ENCODE data around the gene TMOD1.

The TMOD1 gene

GRCh38 chr9:97512966-97513560 is 11.6 kb downstream of the TMOD1 start:
- in situ Hi-C loops (cut with HindIII; ENCODE audit: low pct_unique_long_range_greater_than_20kb, low sequenced_read_pairs): no loop called here
- no peak for TF ChIP-seq JUND (IDR thresholded peaks at IDR 0.05; ENCODE audit: low read depth)
- no peak for DNase-seq (ENCODE audit: low read depth in 1 of 2, low spot score in 1 of 2)

GRCh38 chr9:97514531-97514930 is 13.1 kb downstream of the TMOD1 start:
- no peak for DNase-seq (ENCODE audit: low read depth in 1 of 2, low spot score in 1 of 2)
- no peak for TF ChIP-seq JUND (IDR thresholded peaks at IDR 0.05; ENCODE audit: low read depth)
- in situ Hi-C loops (cut with HindIII; ENCODE audit: low pct_unique_long_range_greater_than_20kb, low sequenced_read_pairs): no loop called here

GRCh38 chr9:97515662-97516061 is 14.2 kb downstream of the TMOD1 start:
- in situ Hi-C loops (cut with HindIII; ENCODE audit: low pct_unique_long_range_greater_than_20kb, low sequenced_read_pairs): no loop called here
- no peak for DNase-seq (ENCODE audit: low read depth in 1 of 2, low spot score in 1 of 2)
- no peak for TF ChIP-seq JUND (IDR thresholded peaks at IDR 0.05; ENCODE audit: low read depth)

GRCh38 chr9:97516111-97516510 is 14.6 kb downstream of the TMOD1 start:
- TF ChIP-seq JUND (IDR thresholded peaks at IDR 0.05; ENCODE audit: low read depth): no peak
- in situ Hi-C loops (cut with HindIII; ENCODE audit: low pct_unique_long_range_greater_than_20kb, low sequenced_read_pairs): no loop called here
- DNase-seq (ENCODE audit: low read depth in 1 of 2, low spot score in 1 of 2): no peak

GRCh38 chr9:97517331-97518089 is 16.0 kb downstream of the TMOD1 start:
- TF ChIP-seq JUND (IDR thresholded peaks at IDR 0.05; ENCODE audit: low read depth): no peak
- DNase-seq (ENCODE audit: low read depth in 1 of 2, low spot score in 1 of 2): no peak
- in situ Hi-C loops (cut with HindIII; ENCODE audit: low pct_unique_long_range_greater_than_20kb, low sequenced_read_pairs): no loop called here

GRCh38 chr9:97518166-97518908 is 16.9 kb downstream of the TMOD1 start:
- in situ Hi-C loops (cut with HindIII; ENCODE audit: low pct_unique_long_range_greater_than_20kb, low sequenced_read_pairs): no loop called here
- no peak for TF ChIP-seq JUND (IDR thresholded peaks at IDR 0.05; ENCODE audit: low read depth)
- no peak for DNase-seq (ENCODE audit: low read depth in 1 of 2, low spot score in 1 of 2)

GRCh38 chr9:97518909-97519307 is 17.4 kb downstream of the TMOD1 start:
- no peak for TF ChIP-seq JUND (IDR thresholded peaks at IDR 0.05; ENCODE audit: low read depth)
- in situ Hi-C loops (cut with HindIII; ENCODE audit: low pct_unique_long_range_greater_than_20kb, low sequenced_read_pairs): no loop called here
- peak; percentile 27 to 49 for DNase-seq (ENCODE audit: low read depth in 1 of 2, low spot score in 1 of 2)

- in situ Hi-C loops (cut with HindIII; ENCODE audit: low pct_unique_long_range_greater_than_20kb, low sequenced_read_pairs): no loop called here
- DNase-seq (ENCODE audit: low read depth in 1 of 2, low spot score in 1 of 2): no peak
- no peak for TF ChIP-seq JUND (IDR thresholded peaks at IDR 0.05; ENCODE audit: low read depth)
Measured at GRCh38 chr9:97519441-97519970, 18.0 kb downstream of the TMOD1 start.

GRCh38 chr9:97521576-97522333 is 20.3 kb downstream of the TMOD1 start:
- DNase-seq (ENCODE audit: low read depth in 1 of 2, low spot score in 1 of 2): no peak
- no peak for TF ChIP-seq JUND (IDR thresholded peaks at IDR 0.05; ENCODE audit: low read depth)
- in situ Hi-C loops (cut with HindIII; ENCODE audit: low pct_unique_long_range_greater_than_20kb, low sequenced_read_pairs): no loop called here

GRCh38 chr9:97524424-97524823 is 23.0 kb downstream of the TMOD1 start:
- no peak for DNase-seq (ENCODE audit: low read depth in 1 of 2, low spot score in 1 of 2)
- in situ Hi-C loops (cut with HindIII; ENCODE audit: low pct_unique_long_range_greater_than_20kb, low sequenced_read_pairs): no loop called here
- no peak for TF ChIP-seq JUND (IDR thresholded peaks at IDR 0.05; ENCODE audit: low read depth)

- in situ Hi-C loops (cut with HindIII; ENCODE audit: low pct_unique_long_range_greater_than_20kb, low sequenced_read_pairs): no loop called here
- DNase-seq (ENCODE audit: low read depth in 1 of 2, low spot score in 1 of 2): peak in 1 of 2 experiments; percentile 23
- TF ChIP-seq JUND (IDR thresholded peaks at IDR 0.05; ENCODE audit: low read depth): no peak
Measured at GRCh38 chr9:97525451-97525850, 24.0 kb downstream of the TMOD1 start.

- no peak for DNase-seq (ENCODE audit: low read depth in 1 of 2, low spot score in 1 of 2)
- TF ChIP-seq JUND (IDR thresholded peaks at IDR 0.05; ENCODE audit: low read depth): no peak
- in situ Hi-C loops (cut with HindIII; ENCODE audit: low pct_unique_long_range_greater_than_20kb, low sequenced_read_pairs): no loop called here
Measured at GRCh38 chr9:97526895-97527575, 25.6 kb downstream of the TMOD1 start.

Measured in T47D (cell line).